GM15510 (cell line): ENCODE results near the gene MPDU1.

Source experiments
- POLR2A ChIP-seq: IDR thresholded peaks from 3 replicates; pipeline ENCODE4 v1.6.1; 2011; ENCODE audit warnings: borderline replicate concordance; ENCODE audit not compliant: insufficient read length; ENCODE audit errors: extremely low read depth

Gene MPDU1

DNA sequence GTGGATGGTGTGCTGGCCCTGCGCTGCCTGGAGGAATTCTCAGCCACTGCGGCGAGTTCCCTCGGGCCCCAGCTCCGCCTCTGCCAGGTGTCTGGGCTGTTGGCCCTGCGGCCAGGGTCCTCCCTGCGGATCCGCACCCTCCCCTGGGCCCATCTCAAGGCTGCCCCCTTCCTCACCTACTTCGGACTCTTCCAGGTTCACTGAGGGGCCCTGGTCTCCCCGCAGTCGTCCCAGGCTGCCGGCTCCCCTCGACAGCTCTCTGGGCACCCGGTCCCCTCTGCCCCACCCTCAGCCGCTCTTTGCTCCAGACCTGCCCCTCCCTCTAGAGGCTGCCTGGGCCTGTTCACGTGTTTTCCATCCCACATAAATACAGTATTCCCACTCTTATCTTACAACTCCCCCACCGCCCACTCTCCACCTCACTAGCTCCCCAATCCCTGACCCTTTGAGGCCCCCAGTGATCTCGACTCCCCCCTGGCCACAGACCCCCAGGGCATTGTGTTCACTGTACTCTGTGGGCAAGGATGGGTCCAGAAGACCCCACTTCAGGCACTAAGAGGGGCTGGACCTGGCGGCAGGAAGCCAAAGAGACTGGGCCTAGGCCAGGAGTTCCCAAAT is 26.4 kb upstream of the MPDU1 start:
- TF ChIP-seq POLR2A: no peak

DNA sequence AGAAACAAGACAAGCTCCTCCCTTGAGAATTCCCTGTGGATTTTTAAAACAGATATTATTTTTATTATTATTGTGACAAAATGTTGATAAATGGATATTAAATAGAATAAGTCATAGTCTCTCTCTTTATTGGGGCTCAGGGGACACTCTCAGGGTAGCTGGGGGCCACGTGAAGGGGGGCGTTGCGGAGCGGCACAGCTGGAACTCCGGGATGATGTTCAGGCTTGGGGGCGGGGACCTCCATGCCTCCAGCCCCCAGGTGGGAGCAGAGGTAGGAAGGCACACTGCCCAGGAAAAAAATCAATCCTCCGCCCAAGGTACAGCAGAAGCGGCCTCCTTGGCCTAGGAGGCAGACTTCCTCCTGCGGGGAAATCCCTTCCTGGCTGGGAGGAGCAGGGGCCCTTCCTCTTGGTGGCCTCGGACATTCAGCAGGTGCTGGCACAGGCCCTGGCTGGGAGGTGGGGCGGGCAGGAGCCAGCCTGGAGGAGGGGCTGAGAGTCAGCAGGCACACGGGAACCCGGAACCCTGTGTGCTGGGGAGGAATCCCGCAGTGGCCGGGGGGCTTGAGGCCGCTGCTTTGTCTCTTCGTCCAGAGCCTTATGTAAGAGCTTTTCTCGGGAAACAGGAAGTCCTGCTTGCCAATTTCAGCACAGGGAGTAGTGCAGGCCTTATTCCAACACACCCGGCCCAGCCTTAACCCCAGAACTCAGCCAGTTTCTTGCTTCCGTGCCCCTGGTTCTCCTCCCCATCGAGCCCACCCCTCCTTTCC is 25.7 kb upstream of the MPDU1 start:
- peak; percentile 51 for TF ChIP-seq POLR2A

DNA sequence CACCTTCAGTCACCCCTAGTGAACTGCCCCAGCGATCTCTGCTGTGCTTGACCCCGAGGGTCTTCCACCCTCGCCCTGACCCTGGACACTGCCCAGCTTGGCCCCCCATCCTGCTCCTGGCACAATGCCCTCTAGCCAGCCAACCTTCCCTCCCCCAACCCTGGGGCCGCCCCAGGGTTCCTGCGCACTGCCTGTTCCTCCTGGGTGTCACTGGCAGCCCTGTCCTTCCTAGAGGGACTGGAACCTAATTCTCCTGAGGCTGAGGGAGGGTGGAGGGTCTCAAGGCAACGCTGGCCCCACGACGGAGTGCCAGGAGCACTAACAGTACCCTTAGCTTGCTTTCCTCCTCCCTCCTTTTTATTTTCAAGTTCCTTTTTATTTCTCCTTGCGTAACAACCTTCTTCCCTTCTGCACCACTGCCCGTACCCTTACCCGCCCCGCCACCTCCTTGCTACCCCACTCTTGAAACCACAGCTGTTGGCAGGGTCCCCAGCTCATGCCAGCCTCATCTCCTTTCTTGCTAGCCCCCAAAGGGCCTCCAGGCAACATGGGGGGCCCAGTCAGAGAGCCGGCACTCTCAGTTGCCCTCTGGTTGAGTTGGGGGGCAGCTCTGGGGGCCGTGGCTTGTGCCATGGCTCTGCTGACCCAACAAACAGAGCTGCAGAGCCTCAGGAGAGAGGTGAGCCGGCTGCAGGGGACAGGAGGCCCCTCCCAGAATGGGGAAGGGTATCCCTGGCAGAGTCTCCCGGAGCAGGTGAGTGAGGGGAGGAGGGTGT is 24.9 kb upstream of the MPDU1 start, which contains the start of gene TNFSF13:
TNFSF13 (plus strand) TSS at position 207 of the 776 bp plus-strand sequence; CDS start at position 497, 290 bp downstream.
- no peak for TF ChIP-seq POLR2A

DNA sequence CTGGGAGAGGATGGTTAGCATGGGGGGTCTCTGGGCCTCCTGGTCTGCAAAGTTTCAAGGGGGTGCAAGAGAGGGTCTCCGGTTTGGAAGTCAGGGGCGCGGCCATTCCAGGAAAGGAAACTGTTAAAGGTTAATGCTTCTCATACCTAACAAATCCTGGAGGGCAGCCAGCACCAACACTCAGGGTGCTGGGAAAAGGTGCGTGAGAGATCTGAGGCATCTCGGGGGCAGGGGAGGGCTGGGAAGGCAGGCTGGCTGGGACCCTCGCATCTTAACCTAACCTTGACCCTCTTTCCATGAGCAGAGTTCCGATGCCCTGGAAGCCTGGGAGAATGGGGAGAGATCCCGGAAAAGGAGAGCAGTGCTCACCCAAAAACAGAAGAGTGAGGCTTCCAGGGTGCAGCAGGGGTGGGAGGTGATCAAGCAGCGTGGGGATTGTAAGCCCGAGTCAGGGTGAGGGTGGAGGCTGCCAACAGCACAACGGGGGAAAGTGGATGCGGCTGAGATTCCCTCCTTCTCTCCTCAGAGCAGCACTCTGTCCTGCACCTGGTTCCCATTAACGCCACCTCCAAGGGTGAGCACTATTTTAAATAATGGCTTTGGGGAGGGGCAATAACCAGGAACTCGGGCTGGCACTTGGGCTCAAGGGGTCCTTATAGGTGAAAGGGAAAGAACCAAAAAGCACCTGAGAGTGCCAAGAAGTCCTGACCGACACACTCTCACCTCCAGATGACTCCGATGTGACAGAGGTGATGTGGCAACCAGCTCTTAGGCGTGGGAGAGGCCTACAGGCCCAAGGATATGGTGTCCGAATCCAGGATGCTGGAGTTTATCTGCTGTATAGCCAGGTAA is 24.1 kb upstream of the MPDU1 start:
- TF ChIP-seq POLR2A: no peak

DNA sequence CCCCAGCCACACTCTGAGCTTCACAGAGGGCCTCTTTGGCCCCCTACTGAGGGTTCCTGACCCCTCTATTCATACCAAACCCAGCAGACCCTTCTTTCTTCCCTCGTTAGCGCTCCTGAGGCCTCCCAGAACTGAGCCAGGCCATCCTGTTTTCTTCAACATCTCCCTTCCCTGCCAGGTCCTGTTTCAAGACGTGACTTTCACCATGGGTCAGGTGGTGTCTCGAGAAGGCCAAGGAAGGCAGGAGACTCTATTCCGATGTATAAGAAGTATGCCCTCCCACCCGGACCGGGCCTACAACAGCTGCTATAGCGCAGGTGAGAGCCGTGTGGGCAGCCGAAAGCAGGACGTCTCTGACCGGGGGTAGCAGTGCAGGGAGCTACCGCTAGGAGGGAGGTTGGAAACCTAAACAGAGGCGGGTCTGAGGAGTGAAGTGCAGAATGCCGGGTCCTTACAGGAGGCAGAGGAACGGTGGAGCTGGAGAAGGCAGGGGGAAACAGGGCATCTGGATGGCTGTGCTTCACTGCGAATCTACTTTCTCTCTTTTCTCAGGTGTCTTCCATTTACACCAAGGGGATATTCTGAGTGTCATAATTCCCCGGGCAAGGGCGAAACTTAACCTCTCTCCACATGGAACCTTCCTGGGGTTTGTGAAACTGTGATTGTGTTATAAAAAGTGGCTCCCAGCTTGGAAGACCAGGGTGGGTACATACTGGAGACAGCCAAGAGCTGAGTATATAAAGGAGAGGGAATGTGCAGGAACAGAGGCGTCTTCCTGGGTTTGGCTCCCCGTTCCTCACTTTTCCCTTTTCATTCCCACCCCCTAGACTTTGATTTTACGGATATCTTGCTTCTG is 23.3 kb upstream of the MPDU1 start:
- TF ChIP-seq POLR2A: no peak

DNA sequence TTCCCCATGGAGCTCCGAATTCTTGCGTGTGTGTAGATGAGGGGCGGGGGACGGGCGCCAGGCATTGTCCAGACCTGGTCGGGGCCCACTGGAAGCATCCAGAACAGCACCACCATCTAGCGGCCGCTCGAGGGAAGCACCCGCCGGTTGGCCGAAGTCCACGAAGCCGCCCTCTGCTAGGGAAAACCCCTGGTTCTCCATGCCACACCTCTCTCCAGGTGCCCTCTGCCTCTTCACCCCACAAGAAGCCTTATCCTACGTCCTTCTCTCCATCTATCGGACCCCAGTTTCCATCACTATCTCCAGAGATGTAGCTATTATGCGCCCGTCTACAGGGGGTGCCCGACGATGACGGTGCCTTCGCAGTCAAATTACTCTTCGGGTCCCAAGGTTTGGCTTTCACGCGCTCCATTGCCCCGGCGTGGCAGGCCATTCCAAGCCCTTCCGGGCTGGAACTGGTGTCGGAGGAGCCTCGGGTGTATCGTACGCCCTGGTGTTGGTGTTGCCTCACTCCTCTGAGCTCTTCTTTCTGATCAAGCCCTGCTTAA is 22.6 kb upstream of the MPDU1 start:
- TF ChIP-seq POLR2A: no peak

DNA sequence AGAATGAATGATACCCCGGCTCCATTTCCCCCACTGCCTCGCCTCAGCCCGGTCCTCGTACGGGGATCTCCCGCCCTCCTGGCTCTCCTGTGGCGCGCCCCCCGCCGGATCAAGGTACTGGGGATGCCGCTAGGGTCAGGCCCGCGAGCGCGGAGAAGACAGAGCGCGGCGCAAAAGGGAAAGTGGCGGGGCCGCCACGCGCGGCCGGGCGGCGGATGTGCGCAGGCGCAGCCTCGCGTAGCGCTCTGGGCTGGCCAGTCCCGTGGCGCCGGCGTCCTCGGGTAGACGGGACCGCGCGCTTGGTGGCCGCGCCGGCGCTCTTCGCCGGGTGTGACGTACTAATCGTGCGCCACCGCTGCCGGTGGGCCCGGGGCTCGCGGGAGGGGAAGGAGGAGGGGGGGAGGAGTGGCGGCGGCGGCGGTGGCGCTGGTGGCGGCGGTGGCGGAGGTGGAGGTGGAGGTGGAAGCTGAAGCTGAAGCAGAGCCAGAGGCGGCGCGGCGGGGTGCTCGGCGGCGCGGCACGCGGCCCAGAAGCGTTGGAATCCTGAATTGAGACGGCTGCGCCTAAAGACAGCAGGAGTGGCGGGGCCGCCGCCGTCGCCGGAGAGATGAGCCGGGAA is 22.0 kb upstream of the MPDU1 start, which contains the start of gene SENP3:
SENP3 (plus strand) TSS at position 331 of the 619 bp plus-strand sequence. CDS start 1,158 bp downstream, outside the sequence.
- TF ChIP-seq POLR2A: peak; percentile 78

DNA sequence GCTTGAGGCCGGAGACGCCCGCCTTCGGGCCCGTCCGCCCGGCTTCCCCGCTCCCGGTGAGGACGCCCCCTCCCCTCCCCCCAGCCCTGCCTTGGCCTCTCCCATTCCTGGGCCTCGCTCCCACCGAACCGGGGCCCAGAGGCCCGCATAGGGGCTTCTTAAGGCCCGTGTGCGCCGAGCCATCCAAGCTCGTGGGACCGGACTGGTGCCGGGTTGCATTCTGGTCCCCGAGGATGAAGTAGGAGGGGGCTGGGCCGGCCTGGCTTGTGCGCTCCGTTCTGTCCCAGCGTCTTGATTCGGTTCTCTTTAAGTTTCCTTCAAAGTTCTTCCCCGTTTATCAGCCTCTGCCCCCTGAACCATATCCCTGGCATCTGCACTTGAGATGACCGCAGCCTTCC is 21.4 kb upstream of the MPDU1 start:
- no peak for TF ChIP-seq POLR2A

DNA sequence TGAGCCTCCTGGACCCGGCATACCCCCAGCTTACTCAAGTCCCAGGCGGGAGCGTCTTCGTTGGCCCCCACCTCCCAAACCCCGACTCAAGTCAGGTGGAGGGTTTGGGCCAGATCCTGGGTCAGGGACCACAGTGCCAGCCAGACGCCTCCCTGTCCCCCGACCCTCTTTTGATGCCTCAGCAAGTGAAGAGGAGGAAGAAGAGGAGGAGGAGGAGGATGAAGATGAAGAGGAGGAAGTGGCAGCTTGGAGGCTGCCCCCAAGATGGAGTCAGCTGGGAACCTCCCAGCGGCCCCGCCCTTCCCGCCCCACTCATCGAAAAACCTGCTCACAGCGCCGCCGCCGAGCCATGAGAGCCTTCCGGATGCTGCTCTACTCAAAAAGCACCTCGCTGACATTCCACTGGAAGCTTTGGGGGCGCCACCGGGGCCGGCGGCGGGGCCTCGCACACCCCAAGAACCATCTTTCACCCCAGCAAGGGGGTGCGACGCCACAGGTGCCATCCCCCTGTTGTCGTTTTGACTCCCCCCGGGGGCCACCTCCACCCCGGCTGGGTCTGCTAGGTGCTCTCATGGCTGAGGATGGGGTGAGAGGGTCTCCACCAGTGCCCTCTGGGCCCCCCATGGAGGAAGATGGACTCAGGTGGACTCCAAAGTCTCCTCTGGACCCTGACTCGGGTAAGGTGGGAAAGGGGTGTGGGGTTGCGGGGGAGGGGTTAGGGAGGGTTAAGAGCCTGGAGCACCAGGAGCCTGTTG is 20.4 kb upstream of the MPDU1 start:
- TF ChIP-seq POLR2A: no peak

DNA sequence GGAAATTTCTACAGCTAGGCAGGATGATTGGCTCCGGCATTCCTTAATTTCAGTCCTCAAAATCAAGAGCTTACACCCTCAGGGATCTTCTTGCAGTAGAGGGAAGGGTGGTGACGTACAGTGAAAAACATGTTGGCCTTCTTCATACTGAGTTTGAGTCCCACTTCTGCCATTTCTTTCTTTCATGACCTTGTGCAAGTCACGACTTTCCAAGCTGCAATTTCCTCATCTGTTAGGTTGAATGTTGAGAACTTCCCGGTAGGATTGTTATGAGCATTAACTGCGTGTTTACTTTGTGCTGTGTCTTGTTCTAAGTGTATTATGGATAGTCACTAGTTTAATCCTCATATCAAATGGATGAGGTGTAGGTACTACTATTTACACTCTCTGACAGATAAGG is 14.1 kb upstream of the MPDU1 start:
- TF ChIP-seq POLR2A: no peak

DNA sequence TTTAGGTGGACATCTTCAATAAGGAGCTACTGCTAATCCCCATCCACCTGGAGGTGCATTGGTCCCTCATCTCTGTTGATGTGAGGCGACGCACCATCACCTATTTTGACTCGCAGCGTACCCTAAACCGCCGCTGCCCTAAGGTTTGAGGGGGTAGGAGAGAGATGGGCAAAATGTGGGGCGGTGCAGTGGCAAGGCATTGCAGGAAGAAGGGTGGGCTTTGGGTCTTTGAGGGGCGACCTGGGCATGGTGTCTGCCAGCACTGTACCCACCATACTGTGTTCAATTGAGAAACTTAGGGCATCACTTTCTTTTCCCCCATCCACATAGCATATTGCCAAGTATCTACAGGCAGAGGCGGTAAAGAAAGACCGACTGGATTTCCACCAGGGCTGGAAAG is 13.3 kb upstream of the MPDU1 start:
- TF ChIP-seq POLR2A: no peak

DNA sequence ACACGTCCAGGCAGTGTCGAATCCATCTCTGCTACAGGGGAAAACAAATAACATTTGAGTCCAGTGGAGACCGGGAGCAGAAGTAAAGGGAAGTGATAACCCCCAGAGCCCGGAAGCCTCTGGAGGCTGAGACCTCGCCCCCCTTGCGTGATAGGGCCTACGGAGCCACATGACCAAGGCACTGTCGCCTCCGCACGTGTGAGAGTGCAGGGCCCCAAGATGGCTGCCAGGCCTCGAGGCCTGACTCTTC is 11.4 kb upstream of the MPDU1 start:
- no peak for TF ChIP-seq POLR2A
